ENCODE measurements around the gene CNGA2.

The CNGA2 gene

DNA sequence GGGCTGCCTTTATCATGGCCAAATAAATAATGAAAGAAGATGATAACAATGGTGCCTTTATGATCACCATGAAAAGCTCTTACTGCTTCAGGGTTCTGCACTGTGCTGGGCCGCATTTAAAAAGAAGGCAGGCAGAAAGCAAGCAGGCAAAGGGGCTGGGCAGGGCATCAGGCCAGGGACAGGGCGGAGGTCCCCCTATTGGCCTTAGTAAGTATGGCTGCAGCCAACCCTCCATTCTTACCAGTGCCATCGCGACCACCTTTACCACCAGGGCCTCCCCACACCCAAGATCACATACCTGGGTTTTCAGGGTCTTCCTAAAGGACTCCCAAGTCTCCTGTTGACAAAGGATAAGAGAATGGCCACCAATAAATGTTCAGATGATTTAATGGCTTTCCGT lies 38.9 kb downstream of the CNGA2 start:
- peak; percentile 7 for DNase-seq
- WGBS (ENCODE audit: extremely low coverage, insufficient coverage, low lambda C conversion rate): no CpG with 5 or more reads among the region's 5 CpGs

DNA sequence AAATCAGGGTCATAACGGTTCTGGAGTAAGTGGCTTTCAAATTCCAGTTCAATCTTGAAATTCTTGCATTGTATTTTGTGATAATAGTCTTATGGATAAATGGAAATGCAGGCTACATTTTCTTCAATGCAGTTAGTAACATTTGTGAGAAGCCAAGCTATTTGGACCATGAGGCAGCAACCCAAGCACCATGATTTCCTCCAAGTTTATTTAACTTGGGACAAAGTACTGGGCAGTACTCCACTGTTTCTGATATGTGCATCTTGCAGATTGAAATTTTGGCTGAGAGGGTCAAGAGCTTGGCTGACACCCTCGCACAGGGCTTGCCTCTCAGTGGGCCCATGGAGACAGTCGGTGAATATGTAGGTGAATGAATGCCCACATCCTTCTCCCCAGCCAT lies 39.9 kb downstream of the CNGA2 start:
- no peak overlapping the region for H3K4me2 ChIP-seq (ENCODE audit: low read length)
- no CpG with 5 or more reads among the region's 3 CpGs for WGBS (ENCODE audit: extremely low coverage, insufficient coverage, low lambda C conversion rate)
- no peaks in the 10 kb centered on the region for H3K36me3 ChIP-seq (ENCODE audit: control insufficient read depth, insufficient read depth, low read length)
- H3K4ac ChIP-seq (ENCODE audit: low read depth, low read length): no peak overlapping the region
- DNase-seq: no peak
- no peaks in the 10 kb centered on the region for H3K4me1 ChIP-seq (ENCODE audit: control insufficient read depth, low read depth, low read length)
- H3K79me2 ChIP-seq (ENCODE audit: control insufficient read depth, insufficient read depth, low read length): no peaks in the 10 kb centered on the region
- H3K56ac ChIP-seq (ENCODE audit: low read length): no peak overlapping the region
- no peak overlapping the region for H2AK5ac ChIP-seq (ENCODE audit: low read length)
- H3K79me1 ChIP-seq (ENCODE audit: low read length): no peaks in the 10 kb centered on the region
- H3K18ac ChIP-seq (ENCODE audit: low read length): no peak overlapping the region
- H4K8ac ChIP-seq (ENCODE audit: low read depth, low read length): no peak overlapping the region
- no peak overlapping the region for H2BK120ac ChIP-seq (ENCODE audit: low read depth, low read length)
- H4K5ac ChIP-seq (ENCODE audit: low read length): no peak overlapping the region
- H2BK15ac ChIP-seq (replicated peaks; ENCODE audit: low read depth): no peak overlapping the region
- no peak overlapping the region for H3K4me3 ChIP-seq (ENCODE audit: low read length)
- no peak overlapping the region for H3K23ac ChIP-seq (ENCODE audit: low read length)
- H3K27me3 ChIP-seq (ENCODE audit: insufficient read depth, low read length, poor library complexity): no peaks in the 10 kb centered on the region
- no peak overlapping the region for H3K27ac ChIP-seq (ENCODE audit: low read depth, low read length)
- H2BK5ac ChIP-seq (ENCODE audit: low read length): no peak overlapping the region
- no peak overlapping the region for H3K9ac ChIP-seq (ENCODE audit: low read length)

More for the DNA sequence above, 38.9 kb downstream of the CNGA2 start:
- H3K4me3 ChIP-seq (ENCODE audit: low read length): no peak overlapping the region
- H3K56ac ChIP-seq (ENCODE audit: low read length): no peak overlapping the region
- H3K4ac ChIP-seq (ENCODE audit: low read depth, low read length): no peak overlapping the region
- no peak overlapping the region for H2AK5ac ChIP-seq (ENCODE audit: low read length)
- H2BK120ac ChIP-seq (ENCODE audit: low read depth, low read length): no peak overlapping the region
- no peak overlapping the region for H4K5ac ChIP-seq (ENCODE audit: low read length)
- no peaks in the 10 kb centered on the region for H3K79me1 ChIP-seq (ENCODE audit: low read length)
- no peak overlapping the region for H3K9ac ChIP-seq (ENCODE audit: low read length)
- H3K79me2 ChIP-seq (ENCODE audit: control insufficient read depth, insufficient read depth, low read length): no peaks in the 10 kb centered on the region
- no peak overlapping the region for H2BK5ac ChIP-seq (ENCODE audit: low read length)
- no peaks in the 10 kb centered on the region for H3K4me1 ChIP-seq (ENCODE audit: control insufficient read depth, low read depth, low read length)
- no peak overlapping the region for H3K27ac ChIP-seq (ENCODE audit: low read depth, low read length)
- no peak overlapping the region for H3K18ac ChIP-seq (ENCODE audit: low read length)
- no peak overlapping the region for H3K4me2 ChIP-seq (ENCODE audit: low read length)
- H3K27me3 ChIP-seq (ENCODE audit: insufficient read depth, low read length, poor library complexity): no peaks in the 10 kb centered on the region
- no peak overlapping the region for H3K23ac ChIP-seq (ENCODE audit: low read length)
- no peak overlapping the region for H2BK15ac ChIP-seq (replicated peaks; ENCODE audit: low read depth)
- no peak overlapping the region for H4K8ac ChIP-seq (ENCODE audit: low read depth, low read length)
- H3K36me3 ChIP-seq (ENCODE audit: control insufficient read depth, insufficient read depth, low read length): no peaks in the 10 kb centered on the region

DNA sequence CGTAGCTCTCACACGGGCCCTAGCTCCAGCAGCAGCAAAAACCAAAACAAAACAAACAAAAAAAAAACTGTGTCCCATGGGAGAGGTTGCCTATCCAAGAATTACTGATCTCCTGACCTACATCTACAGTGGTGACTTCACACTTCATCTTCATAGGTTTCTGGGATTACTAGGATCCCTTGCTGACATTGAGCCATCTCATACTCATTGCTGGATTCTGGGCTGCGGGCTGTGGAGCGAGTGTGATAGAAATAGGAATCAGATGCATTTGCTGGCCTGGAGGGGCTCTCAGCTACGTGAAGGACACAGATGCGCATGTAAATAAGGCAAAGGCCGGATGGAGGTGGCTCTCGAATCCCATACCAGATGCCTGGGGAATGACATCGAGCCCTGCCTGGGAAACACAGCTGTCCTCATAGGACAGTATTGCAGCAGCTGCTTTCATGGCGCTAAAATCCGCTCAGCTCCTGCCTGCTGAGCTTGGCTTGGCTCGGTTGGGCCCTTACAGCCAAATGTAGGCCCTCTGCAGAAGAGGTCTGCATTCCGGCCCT lies 41.7 kb downstream of the CNGA2 start:
- no peak overlapping the region for H4K5ac ChIP-seq (ENCODE audit: low read length)
- H2AK5ac ChIP-seq (ENCODE audit: low read length): no peak overlapping the region
- H3K9ac ChIP-seq (ENCODE audit: low read length): no peak overlapping the region
- H3K4me3 ChIP-seq (ENCODE audit: low read length): no peak overlapping the region
- no peak overlapping the region for H2BK120ac ChIP-seq (ENCODE audit: low read depth, low read length)
- H3K27ac ChIP-seq (ENCODE audit: low read depth, low read length): no peak overlapping the region
- H2BK5ac ChIP-seq (ENCODE audit: low read length): no peak overlapping the region
- no peak overlapping the region for H3K4ac ChIP-seq (ENCODE audit: low read depth, low read length)
- no peaks in the 10 kb centered on the region for H3K79me1 ChIP-seq (ENCODE audit: low read length)
- no peak overlapping the region for H2BK15ac ChIP-seq (replicated peaks; ENCODE audit: low read depth)
- no peak overlapping the region for H3K18ac ChIP-seq (ENCODE audit: low read length)
- H3K56ac ChIP-seq (ENCODE audit: low read length): no peak overlapping the region
- no peaks in the 10 kb centered on the region for H3K79me2 ChIP-seq (ENCODE audit: control insufficient read depth, insufficient read depth, low read length)
- no peaks in the 10 kb centered on the region for H3K4me1 ChIP-seq (ENCODE audit: control insufficient read depth, low read depth, low read length)
- DNase-seq: peak; percentile 83
- H4K8ac ChIP-seq (ENCODE audit: low read depth, low read length): no peak overlapping the region
- no peaks in the 10 kb centered on the region for H3K27me3 ChIP-seq (ENCODE audit: insufficient read depth, low read length, poor library complexity)
- H3K36me3 ChIP-seq (ENCODE audit: control insufficient read depth, insufficient read depth, low read length): no peaks in the 10 kb centered on the region
- no CpG with 5 or more reads among the region's 13 CpGs for WGBS (ENCODE audit: extremely low coverage, insufficient coverage, low lambda C conversion rate)
- H3K23ac ChIP-seq (ENCODE audit: low read length): no peak overlapping the region
- no peak overlapping the region for H3K4me2 ChIP-seq (ENCODE audit: low read length)

DNA sequence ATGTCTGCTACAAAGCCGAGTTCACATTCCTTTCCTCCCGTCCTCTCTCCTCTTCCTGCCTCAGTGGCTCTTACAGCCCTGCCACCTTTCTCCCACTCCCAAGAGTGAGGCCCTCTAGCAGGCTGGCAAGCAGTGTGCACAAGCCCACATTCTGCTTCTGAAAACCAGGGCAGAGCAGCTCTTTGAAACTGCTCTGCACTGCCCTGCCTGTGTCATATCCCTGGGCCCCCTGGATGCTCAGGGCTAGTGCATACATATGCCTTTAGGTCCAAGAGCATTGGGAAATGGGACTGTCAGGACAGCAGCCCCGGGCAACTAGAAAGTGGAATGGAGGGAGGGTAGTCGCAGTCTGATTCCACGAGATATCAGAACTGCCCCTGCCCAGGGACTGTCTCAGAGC lies 42.4 kb downstream of the CNGA2 start:
- Histone ChIP-seq H3K9ac (ENCODE audit: low read length) (no peak overlapping the region), H2BK5ac (ENCODE audit: low read length) (no peak overlapping the region), H3K4me2 (ENCODE audit: low read length) (no peak overlapping the region), H3K4ac (ENCODE audit: low read depth, low read length) (no peak overlapping the region), H3K27ac (ENCODE audit: low read depth, low read length) (no peak overlapping the region), H3K27me3 (ENCODE audit: insufficient read depth, low read length, poor library complexity) (no peaks in the 10 kb centered on the region), H4K5ac (ENCODE audit: low read length) (no peak overlapping the region), H3K4me3 (ENCODE audit: low read length) (no peak overlapping the region), H3K18ac (ENCODE audit: low read length) (no peak overlapping the region), H3K23ac (ENCODE audit: low read length) (no peak overlapping the region), H3K56ac (ENCODE audit: low read length) (no peak overlapping the region), H3K79me2 (ENCODE audit: control insufficient read depth, insufficient read depth, low read length) (no peaks in the 10 kb centered on the region), H2BK120ac (ENCODE audit: low read depth, low read length) (no peak overlapping the region), H2AK5ac (ENCODE audit: low read length) (no peak overlapping the region), H3K79me1 (ENCODE audit: low read length) (no peaks in the 10 kb centered on the region), H3K36me3 (ENCODE audit: control insufficient read depth, insufficient read depth, low read length) (no peaks in the 10 kb centered on the region), H4K8ac (ENCODE audit: low read depth, low read length) (no peak overlapping the region), H2BK15ac (replicated peaks; ENCODE audit: low read depth) (no peak overlapping the region), H3K4me1 (ENCODE audit: control insufficient read depth, low read depth, low read length) (no peaks in the 10 kb centered on the region)
- DNase-seq: no peak
- WGBS (ENCODE audit: extremely low coverage, insufficient coverage, low lambda C conversion rate): no CpG with 5 or more reads among the region's 5 CpGs

DNA sequence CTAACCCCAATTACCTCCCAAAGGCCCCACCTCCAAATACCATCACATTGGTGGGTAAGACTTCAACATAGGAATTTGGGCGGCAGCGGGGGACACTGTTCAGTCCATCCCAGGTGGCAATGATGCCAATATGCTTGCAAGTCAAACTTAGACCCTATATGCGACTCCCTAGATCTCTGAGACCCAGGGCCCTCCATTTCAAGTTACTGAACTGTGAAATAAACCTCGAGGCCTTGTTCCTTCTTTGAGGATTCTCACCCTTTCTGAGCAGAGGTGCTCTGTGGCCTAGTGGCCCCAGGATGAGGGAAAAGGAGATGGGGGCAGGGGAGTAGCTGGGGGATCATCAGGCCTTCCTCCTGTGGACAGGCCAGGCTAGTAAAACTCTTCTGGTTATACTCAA lies 44.7 kb downstream of the CNGA2 start:
- H3K27me3 ChIP-seq (ENCODE audit: insufficient read depth, low read length, poor library complexity): no peaks in the 10 kb centered on the region
- H2AK5ac ChIP-seq (ENCODE audit: low read length): no peak overlapping the region
- no peak overlapping the region for H3K4me3 ChIP-seq (ENCODE audit: low read length)
- no peak overlapping the region for H2BK120ac ChIP-seq (ENCODE audit: low read depth, low read length)
- WGBS (ENCODE audit: extremely low coverage, insufficient coverage, low lambda C conversion rate): no CpG with 5 or more reads among the region's 4 CpGs
- H3K4me1 ChIP-seq (ENCODE audit: control insufficient read depth, low read depth, low read length): no peaks in the 10 kb centered on the region
- H3K79me1 ChIP-seq (ENCODE audit: low read length): no peaks in the 10 kb centered on the region
- H3K9ac ChIP-seq (ENCODE audit: low read length): no peak overlapping the region
- no peak for DNase-seq
- no peak overlapping the region for H4K5ac ChIP-seq (ENCODE audit: low read length)
- no peak overlapping the region for H4K8ac ChIP-seq (ENCODE audit: low read depth, low read length)
- H3K18ac ChIP-seq (ENCODE audit: low read length): no peak overlapping the region
- H2BK15ac ChIP-seq (replicated peaks; ENCODE audit: low read depth): no peak overlapping the region
- no peak overlapping the region for H3K4me2 ChIP-seq (ENCODE audit: low read length)
- H3K23ac ChIP-seq (ENCODE audit: low read length): no peak overlapping the region
- no peaks in the 10 kb centered on the region for H3K79me2 ChIP-seq (ENCODE audit: control insufficient read depth, insufficient read depth, low read length)
- H3K56ac ChIP-seq (ENCODE audit: low read length): no peak overlapping the region
- no peak overlapping the region for H2BK5ac ChIP-seq (ENCODE audit: low read length)
- no peak overlapping the region for H3K27ac ChIP-seq (ENCODE audit: low read depth, low read length)
- no peaks in the 10 kb centered on the region for H3K36me3 ChIP-seq (ENCODE audit: control insufficient read depth, insufficient read depth, low read length)
- no peak overlapping the region for H3K4ac ChIP-seq (ENCODE audit: low read depth, low read length)

DNA sequence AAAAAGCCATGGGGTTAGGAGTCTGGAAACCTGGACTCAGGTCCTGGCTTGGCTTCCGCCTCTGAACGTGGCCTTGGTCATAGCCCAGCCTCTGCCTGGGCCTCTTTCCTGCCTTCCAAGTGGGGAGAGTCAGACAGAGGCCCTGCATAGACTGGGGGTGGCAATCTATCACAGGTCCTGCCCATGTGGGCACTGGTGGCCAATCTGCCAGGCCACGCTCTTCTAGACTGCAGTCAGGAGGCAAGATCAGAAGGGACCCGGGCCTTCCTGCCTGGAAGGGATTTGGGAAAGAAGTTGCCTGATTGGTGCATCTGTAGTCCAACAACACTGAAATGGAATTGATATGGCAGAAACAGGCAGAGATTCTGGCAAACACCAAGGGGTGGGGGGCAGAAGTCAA lies 46.1 kb downstream of the CNGA2 start:
- H2AK5ac ChIP-seq (ENCODE audit: low read length): no peak overlapping the region
- H3K4me2 ChIP-seq (ENCODE audit: low read length): no peak overlapping the region
- H3K4me3 ChIP-seq (ENCODE audit: low read length): no peak overlapping the region
- H3K27me3 ChIP-seq (ENCODE audit: insufficient read depth, low read length, poor library complexity): no peaks in the 10 kb centered on the region
- H3K56ac ChIP-seq (ENCODE audit: low read length): no peak overlapping the region
- H3K23ac ChIP-seq (ENCODE audit: low read length): no peak overlapping the region
- H3K36me3 ChIP-seq (ENCODE audit: control insufficient read depth, insufficient read depth, low read length): no peaks in the 10 kb centered on the region
- H3K79me2 ChIP-seq (ENCODE audit: control insufficient read depth, insufficient read depth, low read length): no peaks in the 10 kb centered on the region
- no peak overlapping the region for H4K5ac ChIP-seq (ENCODE audit: low read length)
- H3K9ac ChIP-seq (ENCODE audit: low read length): no peak overlapping the region
- H3K27ac ChIP-seq (ENCODE audit: low read depth, low read length): no peak overlapping the region
- WGBS (ENCODE audit: extremely low coverage, insufficient coverage, low lambda C conversion rate): no CpG with 5 or more reads among the region's 4 CpGs
- no peak overlapping the region for H4K8ac ChIP-seq (ENCODE audit: low read depth, low read length)
- no peaks in the 10 kb centered on the region for H3K79me1 ChIP-seq (ENCODE audit: low read length)
- H3K18ac ChIP-seq (ENCODE audit: low read length): no peak overlapping the region
- no peaks in the 10 kb centered on the region for H3K4me1 ChIP-seq (ENCODE audit: control insufficient read depth, low read depth, low read length)
- H2BK15ac ChIP-seq (replicated peaks; ENCODE audit: low read depth): no peak overlapping the region
- no peak for DNase-seq
- no peak overlapping the region for H2BK120ac ChIP-seq (ENCODE audit: low read depth, low read length)
- no peak overlapping the region for H3K4ac ChIP-seq (ENCODE audit: low read depth, low read length)
- H2BK5ac ChIP-seq (ENCODE audit: low read length): no peak overlapping the region
